Ramos (cell line): Measurements from ENCODE around the gene RFLNA.

ENCODE experiments used
- in situ Hi-C: fragments of 300-500 bp; cut with MboI; formaldehyde crosslinking; loops from one replicate; pipeline ENCODE4 v1.14.3; 2022; ENCODE audit warnings: low sequenced_read_pairs; ENCODE audit not compliant: unreplicated experiment

Gene RFLNA

DNA sequence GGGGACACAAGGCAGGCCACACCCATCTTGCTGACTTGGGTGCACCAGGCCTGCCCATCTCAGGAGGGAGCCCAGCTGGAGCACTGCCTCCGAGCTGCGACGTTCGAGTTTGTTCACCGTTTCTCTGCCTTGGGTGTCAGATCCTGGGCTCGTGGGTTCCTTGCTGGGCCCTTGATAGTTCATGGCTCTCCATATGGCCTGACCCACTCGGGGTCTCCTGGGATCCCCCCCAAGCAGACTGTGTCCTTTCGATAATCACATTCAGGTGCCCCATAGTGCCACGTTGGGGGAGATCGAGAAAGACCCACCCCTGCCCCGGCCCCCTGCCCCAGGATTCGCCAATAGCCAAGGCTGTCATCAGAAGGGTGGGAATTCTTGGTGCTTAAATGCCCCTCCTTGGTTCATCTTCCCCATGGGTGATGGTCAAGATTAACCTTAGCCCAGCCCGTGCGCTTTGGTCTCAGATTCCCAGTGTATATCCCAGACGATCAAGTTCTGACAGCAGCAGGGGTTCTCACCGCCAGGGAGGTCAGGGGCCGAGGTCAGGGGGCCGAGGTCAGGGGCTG, 7.4 kb downstream of the RFLNA start:
- in situ Hi-C loops, result loop anchor here (25.0 kb wide), 1 partner anchor 265 kb away; no protein-coding TSS in a partner anchor

DNA sequence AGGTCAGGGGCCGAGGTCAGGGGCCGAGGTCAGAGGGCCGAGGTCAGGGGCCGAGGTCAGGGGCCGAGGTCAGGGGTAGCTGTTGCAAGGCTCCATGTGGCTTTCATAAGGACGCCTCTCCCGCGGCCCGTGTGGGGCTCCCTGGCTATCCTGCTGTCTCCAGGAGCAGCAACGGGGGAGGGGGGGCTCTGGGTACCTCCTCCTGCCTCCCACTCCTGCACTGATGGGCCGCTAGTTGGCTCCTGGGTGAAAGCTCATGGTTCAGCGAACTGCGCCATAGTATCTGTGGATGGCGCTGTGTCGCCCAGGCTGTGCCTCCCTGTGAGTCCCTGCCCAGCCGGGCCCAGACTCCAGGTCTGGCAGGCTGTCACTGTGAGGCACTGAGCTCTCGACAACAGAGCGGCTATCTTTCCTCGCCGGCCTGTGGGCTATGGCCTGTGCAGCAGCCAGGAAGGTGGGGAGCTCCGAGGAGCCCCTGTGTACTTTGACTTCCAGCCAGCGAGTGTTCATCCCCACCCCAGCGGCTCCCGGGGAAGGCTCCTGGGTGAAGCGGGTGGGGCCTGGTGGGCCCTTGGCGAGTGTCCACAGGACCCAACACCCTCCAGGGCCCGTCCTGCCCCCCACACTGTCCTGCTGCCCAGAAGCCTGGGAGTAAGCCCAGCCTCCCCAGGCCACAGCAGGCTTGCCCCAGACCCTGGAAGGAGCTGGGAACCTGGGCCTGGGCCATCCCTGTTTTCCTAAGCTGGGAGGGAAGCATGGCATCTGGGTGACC, 8.1 kb downstream of the RFLNA start:
- in situ Hi-C loops, result loop anchor here (25.0 kb wide), 1 partner anchor 266 kb away; no protein-coding TSS in a partner anchor

DNA sequence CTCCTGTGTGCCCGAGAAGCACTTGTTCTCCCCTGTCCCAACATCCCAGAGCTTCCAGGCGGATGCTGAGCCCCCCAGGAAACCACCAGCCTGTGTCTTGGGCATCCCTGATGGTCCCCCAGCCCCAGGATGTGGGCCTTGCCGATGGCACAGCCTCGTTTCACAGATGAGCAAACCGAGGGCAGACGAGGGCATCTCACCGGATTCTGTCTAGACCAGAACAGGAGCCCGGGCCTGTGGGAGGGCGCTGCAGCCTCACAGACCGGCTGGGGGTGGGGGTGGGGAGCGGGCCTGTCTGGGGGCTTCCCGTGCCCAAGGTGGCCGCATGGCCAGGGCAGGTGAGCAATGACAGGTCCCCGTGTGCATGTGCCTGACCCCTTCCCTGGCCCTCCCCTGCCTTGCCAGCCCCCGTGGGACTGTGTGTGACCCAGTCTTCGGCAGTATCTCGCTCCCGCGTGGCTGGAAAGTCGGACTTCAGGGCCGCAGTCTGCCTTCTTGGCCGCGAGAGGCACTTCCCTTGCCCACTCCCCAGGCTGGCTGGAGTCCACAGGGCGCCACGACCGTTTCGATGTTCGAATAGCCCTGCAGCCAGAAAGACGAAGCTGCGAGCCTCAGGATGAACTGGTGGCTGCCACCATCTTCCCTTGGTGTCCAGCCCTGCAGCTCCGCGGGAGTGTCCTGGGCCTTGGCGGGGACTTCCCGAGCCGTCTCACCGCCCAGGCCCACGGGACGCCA, 8.9 kb downstream of the RFLNA start:
- in situ Hi-C loops, result loop anchor here (25.0 kb wide), 1 partner anchor 266 kb away; no protein-coding TSS in a partner anchor

DNA sequence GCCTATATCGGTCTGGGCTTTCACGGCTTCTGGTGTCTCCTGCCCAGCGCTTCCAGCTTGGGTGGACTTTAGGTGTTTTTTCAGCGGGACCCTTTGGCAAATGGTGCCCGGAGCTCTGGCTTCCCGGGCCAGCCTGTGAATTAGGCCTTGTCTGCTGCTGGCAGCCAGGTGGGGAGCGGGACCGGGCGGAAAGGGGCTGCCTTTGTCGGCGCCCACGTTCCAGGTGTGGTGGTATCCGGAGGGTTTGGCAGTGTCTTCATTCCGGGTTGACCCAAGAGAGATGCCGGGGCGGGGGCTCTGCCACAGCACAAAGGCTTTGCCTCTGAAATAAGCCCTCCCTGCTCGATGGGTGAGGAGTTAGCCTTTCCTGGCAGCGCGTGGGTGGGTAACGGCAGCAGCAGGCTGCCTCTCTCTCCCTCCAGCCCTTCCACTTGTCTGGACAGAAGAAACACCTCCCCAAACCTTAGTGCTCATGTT, 9.5 kb downstream of the RFLNA start:
- in situ Hi-C loops, result loop anchor here (25.0 kb wide), 1 partner anchor 267 kb away; no protein-coding TSS in a partner anchor

DNA sequence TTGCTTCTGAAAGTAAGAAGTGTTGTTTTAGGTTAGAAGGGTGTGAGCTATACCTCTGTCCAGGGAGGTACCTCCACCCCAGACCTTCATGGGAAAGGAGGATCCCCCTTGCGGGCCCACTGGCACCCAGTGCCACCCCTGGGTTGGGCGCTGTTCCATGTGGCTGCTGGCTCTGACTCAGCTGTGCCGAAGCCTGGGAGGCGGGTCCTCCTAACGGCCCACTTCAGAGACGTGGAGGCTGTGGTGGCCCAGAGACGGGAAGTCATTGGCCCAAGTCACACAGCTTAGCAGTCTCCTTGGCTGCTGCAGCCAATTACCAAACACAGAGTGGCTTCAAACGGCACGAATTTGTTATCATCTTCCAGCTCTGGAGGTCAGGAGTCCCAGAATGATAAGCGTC, 10.2 kb downstream of the RFLNA start:
- in situ Hi-C loops, result loop anchor here (25.0 kb wide), 1 partner anchor 268 kb away; no protein-coding TSS in a partner anchor

DNA sequence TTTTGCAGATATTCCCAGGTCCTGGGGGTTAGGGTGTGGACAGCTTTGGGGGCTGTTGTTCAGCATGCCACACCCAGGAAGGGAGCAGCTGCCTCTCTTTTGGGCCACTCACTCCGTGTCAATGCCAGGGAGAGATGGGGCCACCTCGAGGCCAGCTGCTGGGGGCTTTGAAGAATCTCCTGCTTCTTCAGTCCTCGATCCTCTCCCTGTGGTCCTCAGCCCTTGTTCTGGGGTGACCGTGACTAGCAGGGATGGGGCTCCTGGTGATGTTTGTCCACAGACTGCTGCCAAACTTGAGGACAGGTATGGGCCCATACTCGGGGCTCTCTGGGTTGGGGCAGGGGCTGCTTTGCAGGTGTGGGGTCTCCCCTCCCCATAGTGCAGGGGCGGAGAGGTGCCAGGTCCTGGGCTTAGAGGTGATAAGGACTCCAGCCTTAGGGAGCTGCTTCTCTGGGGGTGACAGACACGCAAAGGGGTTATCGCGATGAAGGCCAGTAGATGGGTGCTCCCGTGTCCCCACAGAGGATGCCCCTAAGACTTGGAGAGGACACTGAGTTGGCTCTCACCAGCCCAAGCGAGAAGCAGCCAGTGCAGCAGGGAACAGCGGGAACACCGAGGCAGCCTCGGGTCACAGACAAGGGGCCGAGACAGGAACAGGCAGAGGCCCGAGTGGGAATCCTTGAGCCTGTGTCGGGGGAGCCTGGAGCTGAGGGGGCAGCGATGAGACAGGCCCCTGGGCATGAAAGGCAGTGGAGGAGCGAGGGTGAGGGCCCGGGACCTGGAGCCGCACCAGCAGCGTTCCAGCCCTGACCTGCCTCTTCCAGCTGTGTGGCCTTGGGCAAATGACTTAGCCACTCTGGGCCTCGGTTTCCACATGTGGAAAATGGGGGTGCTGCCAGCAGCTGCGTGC, 11.1 kb downstream of the RFLNA start:
- in situ Hi-C loops, result loop anchor here (25.0 kb wide), 1 partner anchor 269 kb away; no protein-coding TSS in a partner anchor

DNA sequence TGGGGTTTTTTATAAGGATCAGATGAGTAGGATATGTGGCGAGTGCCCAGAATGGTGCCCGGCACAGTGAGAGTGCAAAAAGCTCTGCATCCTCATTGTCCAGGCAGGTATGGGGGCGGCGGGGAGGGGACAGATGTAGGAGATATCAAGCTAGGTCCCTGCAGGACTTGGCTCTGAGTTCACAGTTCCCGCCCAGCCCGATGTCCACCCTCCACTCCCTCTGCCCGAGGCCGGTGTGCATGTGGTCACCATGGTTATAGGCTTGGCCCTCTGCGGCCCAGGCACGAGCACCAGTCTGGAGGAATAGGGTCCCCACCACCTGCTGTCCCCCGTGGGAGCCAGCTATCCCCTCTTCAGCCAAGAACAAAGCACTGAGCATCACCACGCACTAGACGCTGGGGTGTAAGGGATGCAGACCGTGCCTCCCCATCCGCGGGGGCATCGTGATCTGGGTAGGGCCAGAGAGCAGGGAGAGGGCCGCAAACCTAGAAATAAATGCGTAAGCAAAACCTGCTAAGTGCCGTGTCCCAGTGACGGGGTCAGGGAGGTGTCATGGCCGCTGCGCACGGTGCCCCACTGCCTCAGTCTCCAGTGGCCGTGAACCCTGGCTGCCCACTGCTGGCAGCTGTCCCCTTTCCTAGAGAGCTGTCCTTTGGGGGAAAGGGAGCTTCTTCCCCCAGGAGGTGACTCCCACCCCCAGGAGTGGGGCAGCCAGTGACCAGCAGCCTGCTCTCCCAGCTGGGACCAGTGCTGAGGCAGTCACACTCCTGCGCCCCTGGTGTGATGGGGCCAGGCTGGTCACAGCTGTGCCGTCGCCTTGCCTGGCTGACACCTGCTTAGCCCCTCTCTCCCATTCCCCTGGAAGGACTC, 12.0 kb downstream of the RFLNA start:
- in situ Hi-C loops, result loop anchor here (25.0 kb wide), 1 partner anchor 270 kb away; no protein-coding TSS in a partner anchor

DNA sequence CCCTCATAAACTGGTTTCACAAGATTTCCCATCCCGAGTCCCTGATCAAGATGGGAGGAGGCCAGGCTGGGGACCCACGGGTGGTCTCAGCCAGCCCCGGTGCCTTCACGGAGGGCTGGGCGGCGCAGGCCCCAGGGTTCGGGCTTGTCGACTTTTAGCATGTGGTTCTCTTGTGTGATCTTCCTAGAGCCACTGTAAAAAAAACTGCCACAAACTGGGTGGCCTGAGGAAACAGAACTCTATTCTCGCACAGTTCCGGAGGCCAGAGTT, 12.6 kb downstream of the RFLNA start:
- in situ Hi-C loops, result loop anchor here (25.0 kb wide), 1 partner anchor 270 kb away; no protein-coding TSS in a partner anchor

DNA sequence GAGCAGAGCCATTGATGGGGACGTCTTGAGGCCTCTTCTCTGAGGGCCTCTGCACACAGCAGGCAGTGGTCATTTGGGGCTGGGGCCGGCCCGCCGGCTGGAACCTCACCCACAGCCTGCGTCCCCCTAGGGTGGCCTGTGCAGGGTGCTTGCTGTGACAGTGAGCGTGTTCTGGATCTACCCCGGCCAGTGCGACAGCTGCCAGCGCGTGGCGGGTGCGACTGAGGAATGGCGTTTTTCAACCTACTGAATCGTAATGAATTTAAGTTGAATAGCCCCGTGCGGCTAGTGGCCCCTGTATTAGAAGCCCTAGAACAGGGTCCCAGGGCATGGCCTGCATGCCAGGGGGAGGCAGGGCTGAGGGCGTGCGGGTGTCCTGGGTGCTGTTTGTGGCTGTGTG, 13.8 kb downstream of the RFLNA start:
- in situ Hi-C loops, result loop anchor here (25.0 kb wide), 1 partner anchor 271 kb away; no protein-coding TSS in a partner anchor

DNA sequence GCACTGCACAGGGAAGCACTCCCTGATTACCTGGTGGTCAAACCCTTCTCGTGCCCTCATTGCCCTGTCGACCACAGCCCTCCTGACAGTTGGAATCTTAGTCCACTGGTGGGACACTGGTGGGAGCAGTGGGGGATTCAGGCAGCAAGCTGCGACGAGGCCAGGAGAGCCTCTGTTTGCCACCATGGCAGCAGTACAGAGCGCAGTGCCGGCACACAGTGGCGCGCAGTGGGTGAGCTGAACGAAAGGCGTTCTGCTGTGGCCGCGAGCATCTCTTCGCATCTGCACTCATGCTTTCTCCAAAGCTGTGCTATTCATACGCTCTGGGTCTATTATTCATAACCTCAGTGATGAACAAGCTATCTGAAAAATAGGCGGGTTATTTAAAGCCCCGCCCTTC, 14.3 kb downstream of the RFLNA start:
- in situ Hi-C loops, result loop anchor here (25.0 kb wide), 1 partner anchor 272 kb away; no protein-coding TSS in a partner anchor

DNA sequence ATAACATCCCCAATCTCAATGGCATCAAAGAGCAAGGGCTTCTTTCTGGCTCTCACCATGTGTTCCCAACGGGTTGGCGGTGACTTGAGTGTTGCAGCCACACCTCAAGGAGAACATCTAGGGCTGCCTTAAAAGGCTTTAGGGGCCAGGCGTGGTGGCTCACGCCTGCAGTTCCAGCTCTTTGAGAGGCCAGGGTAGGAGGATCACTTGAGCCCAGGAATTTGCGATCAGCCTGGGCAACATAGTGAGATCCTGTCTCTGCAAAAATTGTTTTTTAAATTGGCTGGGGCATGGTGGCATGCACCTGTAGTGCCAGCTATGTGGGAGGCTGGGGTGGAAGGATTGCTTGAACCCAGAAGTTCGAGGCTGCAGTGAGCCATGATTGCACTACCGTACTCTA, 14.9 kb downstream of the RFLNA start:
- in situ Hi-C loops, result loop anchor here (25.0 kb wide), 1 partner anchor 272 kb away; no protein-coding TSS in a partner anchor

DNA sequence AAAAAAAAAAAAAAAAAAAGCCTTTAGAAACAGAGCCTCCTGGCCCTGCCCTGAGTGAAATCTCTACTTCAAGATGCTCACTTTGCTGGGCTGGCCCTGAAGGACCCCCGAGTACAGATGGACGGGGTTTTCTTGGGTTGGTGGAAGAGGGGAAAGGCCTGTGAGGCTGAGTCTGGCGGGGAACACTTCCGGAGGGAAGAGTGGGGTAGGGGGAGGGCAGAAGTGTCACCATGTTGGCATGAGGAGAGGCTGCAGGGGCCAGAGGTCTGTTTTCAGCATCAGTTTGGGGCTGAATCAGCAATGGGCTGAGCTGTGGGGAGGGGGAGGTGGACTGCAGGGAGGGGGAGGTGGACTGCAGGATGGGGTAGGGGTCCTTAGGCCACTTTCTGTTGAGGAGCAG, 15.3 kb downstream of the RFLNA start:
- in situ Hi-C loops, result loop anchor here (25.0 kb wide), 1 partner anchor 273 kb away; no protein-coding TSS in a partner anchor

DNA sequence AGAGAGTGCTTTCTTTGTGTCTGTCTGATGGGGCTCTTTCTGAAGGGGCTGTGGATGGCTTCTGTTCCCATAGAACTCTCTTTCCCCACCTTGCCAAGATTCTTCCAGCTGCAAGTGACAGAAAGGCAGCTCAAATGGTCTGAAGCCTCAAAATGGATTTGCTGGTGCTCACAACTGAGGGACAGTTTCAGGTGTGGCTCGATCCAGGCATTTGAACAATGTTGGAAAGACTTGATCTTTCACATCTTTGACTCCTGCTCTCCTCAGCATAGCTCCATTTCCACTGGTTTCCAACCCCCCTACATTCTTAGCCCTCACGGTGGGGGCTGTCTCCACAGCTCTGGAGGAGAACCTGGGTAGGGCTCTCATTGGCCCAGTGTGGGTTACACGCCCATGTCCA, 15.9 kb downstream of the RFLNA start:
- in situ Hi-C loops, result loop anchor here (25.0 kb wide), 1 partner anchor 273 kb away; no protein-coding TSS in a partner anchor

DNA sequence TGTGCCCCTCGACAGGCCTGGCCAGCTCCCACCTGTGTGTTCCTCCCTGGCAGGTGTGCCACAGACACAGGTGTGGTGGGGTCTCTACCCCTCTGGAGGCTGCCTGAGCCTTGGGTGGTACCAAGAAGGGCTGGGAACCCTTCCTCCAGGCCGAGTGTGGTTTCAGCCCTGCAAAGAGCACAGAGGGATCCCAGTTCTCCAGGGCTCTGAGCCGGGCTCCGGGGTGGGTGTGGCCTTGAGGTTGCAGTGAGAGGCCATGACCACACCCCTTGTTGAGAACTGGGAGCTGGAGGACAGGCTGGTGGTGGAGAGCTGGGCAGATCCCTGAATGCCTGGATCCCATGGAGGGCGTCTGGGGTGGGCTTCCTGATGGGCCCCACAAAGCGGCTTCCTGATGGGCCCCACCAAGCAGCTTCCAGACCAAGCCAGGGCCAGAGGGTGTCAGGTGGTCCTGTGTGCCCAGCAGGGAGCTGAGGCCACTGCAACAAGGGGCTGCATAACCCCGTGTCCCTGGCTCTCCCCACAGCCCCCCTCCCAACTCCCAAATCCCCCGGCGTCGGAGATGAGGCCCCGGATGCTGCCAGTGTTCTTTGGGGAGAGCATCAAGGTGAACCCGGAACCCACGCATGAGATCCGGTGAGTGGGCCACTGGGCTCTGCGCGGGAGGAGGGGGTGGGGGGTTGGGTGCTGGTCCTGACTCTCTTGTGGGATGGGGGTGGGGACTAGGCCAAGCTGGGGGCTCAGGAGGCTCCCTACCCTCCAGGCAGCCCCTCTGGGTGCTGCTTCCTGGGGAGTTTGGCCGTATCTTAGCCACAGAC, 16.6 kb downstream of the RFLNA start:
- in situ Hi-C loops, result loop anchor here (25.0 kb wide), 1 partner anchor 274 kb away; no protein-coding TSS in a partner anchor

DNA sequence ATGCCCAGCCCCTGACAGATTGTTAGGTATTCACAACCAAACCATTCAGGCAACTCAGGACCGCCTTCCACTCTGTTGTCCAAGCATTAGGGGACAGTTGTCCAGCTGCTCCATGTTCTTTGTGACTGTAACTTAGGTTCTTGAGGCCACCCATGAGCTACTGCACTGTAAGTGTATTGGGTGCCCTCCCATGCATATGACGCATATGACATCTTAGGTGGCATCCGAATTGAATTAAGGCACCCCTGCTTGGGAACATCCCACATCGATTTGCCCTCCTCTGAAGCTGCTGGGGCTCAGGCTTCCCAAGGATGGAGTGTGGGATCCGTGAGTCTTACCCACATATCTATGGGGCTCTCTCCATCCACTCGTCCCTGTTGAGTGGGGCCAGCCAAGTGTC, 17.7 kb downstream of the RFLNA start:
- in situ Hi-C loops, result loop anchor here (25.0 kb wide), 1 partner anchor 275 kb away; no protein-coding TSS in a partner anchor

DNA sequence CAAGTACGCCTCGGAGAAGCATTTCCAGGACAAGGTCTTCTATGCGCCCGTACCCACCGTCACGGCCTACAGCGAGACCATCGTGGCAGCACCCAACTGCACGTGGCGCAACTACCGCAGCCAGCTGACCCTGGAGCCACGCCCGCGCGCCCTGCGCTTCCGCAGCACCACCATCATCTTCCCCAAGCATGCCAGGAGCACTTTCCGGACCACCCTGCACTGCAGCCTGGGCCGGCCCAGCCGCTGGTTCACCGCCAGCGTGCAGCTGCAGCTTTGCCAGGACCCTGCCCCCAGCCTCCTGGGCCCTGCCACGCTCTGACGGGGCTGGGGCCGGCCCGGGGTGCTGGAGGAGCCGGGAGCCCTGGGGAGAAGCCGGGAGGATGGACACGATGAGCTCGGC, 19.3 kb downstream of the RFLNA start:
- in situ Hi-C loops, result loop anchor here (25.0 kb wide), 1 partner anchor 277 kb away; no protein-coding TSS in a partner anchor

DNA sequence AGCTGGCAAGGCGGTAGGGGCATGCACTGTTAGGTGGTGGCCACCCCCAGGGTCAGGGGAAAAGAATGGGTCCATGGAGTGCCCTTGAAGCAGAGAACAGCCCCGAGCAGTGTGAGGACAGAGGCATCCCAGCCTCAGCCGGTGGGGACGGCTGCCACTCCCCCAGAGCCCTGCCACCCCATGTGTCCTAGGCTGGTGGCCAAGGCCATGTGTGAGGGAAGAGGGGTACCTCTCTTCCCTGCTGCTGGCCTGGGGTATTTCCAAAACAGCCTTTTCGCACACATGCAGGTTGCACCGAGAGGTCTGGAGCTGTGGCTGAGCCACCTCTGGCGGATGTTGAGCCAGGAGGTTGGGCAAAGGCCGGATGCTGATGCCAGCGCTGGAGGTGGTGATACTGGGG, 19.9 kb downstream of the RFLNA start:
- in situ Hi-C loops, result loop anchor here (25.0 kb wide), 1 partner anchor 277 kb away; no protein-coding TSS in a partner anchor
